HEK293 (cell line): ENCODE data around the gene ZNF554.

Experiments used
- CTCF ChIA-PET: fragments of 350-600 bp; formaldehyde crosslinking; extraction: SDS; loops from one replicate; lab custom pipeline; 2021; ENCODE audit warnings: antibody characterized with exemption; lab: Yijun Ruan, JAX
- POLR2A ChIA-PET: fragments of 300-600 bp; formaldehyde crosslinking; extraction: SDS; loops from one replicate; lab custom pipeline; 2020; ENCODE audit warnings: antibody characterized with exemption, inconsistent platforms; lab: Yijun Ruan, JAX
- H3K27ac ChIP-seq: fragments of 200-500 bp; sonication (Bioruptor generic); 2 replicates; pipeline ENCODE4 v1.5.1; 2014; ENCODE audit warnings: low read depth, low read length, control low read depth, inconsistent platforms; ENCODE audit errors: extremely low read depth
- H3K36me3 ChIP-seq, 2 experiments: fragments of 200-500 bp in 1 of 2; sonication (Bioruptor generic) in 1 of 2; 1 replicate in 1 of 2; 2 replicates in 1 of 2; pipeline ENCODE4 v1.5.1; 2014 to 2017; ENCODE audit warnings: inconsistent platforms in 2 of 2, low read length in 2 of 2; ENCODE audit not compliant: control insufficient read depth in 2 of 2, insufficient read depth in 1 of 2
- H3K4me1 ChIP-seq: fragments of 200-500 bp; sonication (Bioruptor generic); 2 replicates; pipeline ENCODE4 v1.5.1; 2014; ENCODE audit warnings: mild to moderate bottlenecking, low read length, inconsistent platforms; ENCODE audit not compliant: control insufficient read depth, insufficient read depth
- H3K4me3 ChIP-seq: 2 replicates; pipeline ENCODE4 v1.5.1; 2011; ENCODE audit warnings: low read depth, mild to moderate bottlenecking, control low read depth, low read length, moderate library complexity
- H3K9me3 ChIP-seq: fragments of 200-500 bp; sonication (Bioruptor generic); 2 replicates; pipeline ENCODE4 v1.5.1; 2014; ENCODE audit warnings: low read depth, low read length, inconsistent platforms; ENCODE audit not compliant: control insufficient read depth, insufficient read depth
- GLIS1 ChIP-seq: fragments of 450-650 bp; formaldehyde crosslinking; IDR thresholded peaks from 2 replicates; pipeline ENCODE4 v1.5.1; 2016; ENCODE audit warnings: missing biosample characterization, missing genetic modification characterization
- KLF8 ChIP-seq: fragments of 450-650 bp; formaldehyde crosslinking; IDR thresholded peaks from 2 replicates; pipeline ENCODE4 v1.5.1; 2016; ENCODE audit warnings: missing biosample characterization, missing genetic modification characterization
- KLF9 ChIP-seq: fragments of 450-650 bp; formaldehyde crosslinking; IDR thresholded peaks from 2 replicates; pipeline ENCODE4 v1.5.1; 2016; ENCODE audit warnings: missing biosample characterization, missing genetic modification characterization, low read depth
- MEIS1 ChIP-seq: sonication (generic); formaldehyde crosslinking; IDR thresholded peaks from 2 replicates; pipeline ENCODE4 v1.8.1; 2022; ENCODE audit warnings: missing genetic modification reagents, mild to moderate bottlenecking, borderline replicate concordance
- SCRT2 ChIP-seq: fragments of 450-650 bp; formaldehyde crosslinking; IDR thresholded peaks from 2 replicates; pipeline ENCODE4 v1.5.1; 2016; ENCODE audit warnings: missing biosample characterization, missing genetic modification characterization
- TSHZ1 ChIP-seq: fragments of 450-650 bp; formaldehyde crosslinking; IDR thresholded peaks from 2 replicates; pipeline ENCODE4 v1.5.1; 2016; ENCODE audit warnings: missing biosample characterization, missing genetic modification characterization, borderline replicate concordance
- ZIC2 ChIP-seq: fragments of 450-650 bp; formaldehyde crosslinking; IDR thresholded peaks from 2 replicates; pipeline ENCODE4 v1.5.1; 2016; ENCODE audit warnings: missing biosample characterization, missing genetic modification characterization
- ZNF10 ChIP-seq: fragments of 450-650 bp; formaldehyde crosslinking; IDR thresholded peaks from 2 replicates; pipeline ENCODE4 v1.5.1; 2017; ENCODE audit warnings: missing biosample characterization, missing genetic modification characterization
- ZNF146 ChIP-seq: fragments of 450-650 bp; formaldehyde crosslinking; IDR thresholded peaks from 2 replicates; pipeline ENCODE4 v1.5.1; 2016; ENCODE audit warnings: missing biosample characterization, missing genetic modification characterization
- ZNF24 ChIP-seq: fragments of 450-650 bp; formaldehyde crosslinking; IDR thresholded peaks from 2 replicates; pipeline ENCODE4 v1.5.1; 2016; ENCODE audit warnings: missing biosample characterization, missing genetic modification characterization
- ZNF701 ChIP-seq: fragments of 450-650 bp; formaldehyde crosslinking; IDR thresholded peaks from 2 replicates; pipeline ENCODE4 v1.5.1; 2016; ENCODE audit warnings: missing biosample characterization, missing genetic modification characterization
- ZNF777 ChIP-seq: fragments of 450-650 bp; formaldehyde crosslinking; IDR thresholded peaks from 2 replicates; pipeline ENCODE4 v1.5.1; 2017; ENCODE audit warnings: missing biosample characterization, missing genetic modification characterization, borderline replicate concordance
- ZXDB ChIP-seq: fragments of 450-650 bp; formaldehyde crosslinking; IDR thresholded peaks from 2 replicates; pipeline ENCODE4 v1.5.1; 2016; ENCODE audit warnings: missing biosample characterization, missing genetic modification characterization
- TF ChIP-seq, protein P1 (sequence below): fragments of 450-650 bp; formaldehyde crosslinking; IDR thresholded peaks from 2 replicates; pipeline ENCODE4 v1.5.1; 2016; ENCODE audit warnings: missing biosample characterization, missing genetic modification characterization
- TF ChIP-seq, protein P2 (sequence below): fragments of 450-650 bp; formaldehyde crosslinking; IDR thresholded peaks from 2 replicates; pipeline ENCODE4 v1.5.1; 2016; ENCODE audit warnings: missing biosample characterization, missing genetic modification characterization
- TF ChIP-seq, protein P3 (sequence below): fragments of 450-650 bp; formaldehyde crosslinking; IDR thresholded peaks from 2 replicates; pipeline ENCODE4 v1.5.1; 2017; ENCODE audit warnings: missing biosample characterization, missing genetic modification characterization

ZNF554 gene

DNA sequence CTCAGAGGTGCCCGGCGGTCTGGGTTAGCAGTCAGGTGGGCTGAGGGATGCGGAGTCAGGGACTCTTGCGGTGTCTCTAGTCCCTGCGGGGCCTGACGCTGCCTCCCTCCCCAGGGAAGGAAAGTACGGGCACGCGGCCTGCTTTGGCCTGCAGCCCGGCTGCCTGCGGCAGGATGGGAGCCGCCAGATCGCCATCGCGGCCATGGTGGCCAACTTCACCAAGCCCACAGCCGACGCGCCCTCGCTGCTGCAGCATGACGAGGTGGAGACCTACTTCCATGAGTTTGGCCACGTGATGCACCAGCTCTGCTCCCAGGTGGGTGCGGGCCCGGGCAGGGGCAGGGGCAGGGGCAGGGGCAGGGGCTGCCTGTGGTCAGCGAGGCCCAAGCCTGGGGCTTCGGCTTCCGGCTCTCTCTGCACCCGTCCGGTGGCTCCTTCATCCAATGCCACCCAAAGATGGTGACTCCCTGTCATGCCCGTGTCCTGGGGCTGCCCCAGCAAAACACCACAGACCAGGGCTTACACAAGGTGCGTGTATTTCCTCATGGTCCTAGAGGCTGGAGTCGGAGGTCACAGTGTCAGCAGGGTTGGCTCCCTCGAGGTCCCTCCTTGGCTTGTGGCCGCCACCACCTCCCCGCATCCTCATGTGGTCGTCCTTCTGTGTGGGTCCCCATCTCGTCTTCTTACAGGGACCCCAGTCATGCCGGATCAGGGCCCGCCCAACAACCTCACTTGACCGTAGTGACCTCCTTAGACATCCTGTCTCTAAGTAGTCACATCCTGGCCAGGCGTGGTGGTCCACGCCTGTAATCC, 11.3 kb upstream of the ZNF554 start (continued):
- no peak for TF ChIP-seq TSHZ1 (tag by site-specific recombination)
- TF ChIP-seq MEIS1: no peak
- no peak for TF ChIP-seq ZNF701 (tag by site-specific recombination)
- no peak for TF ChIP-seq ZNF24 (tag by site-specific recombination)
- TF ChIP-seq, protein P1, sequence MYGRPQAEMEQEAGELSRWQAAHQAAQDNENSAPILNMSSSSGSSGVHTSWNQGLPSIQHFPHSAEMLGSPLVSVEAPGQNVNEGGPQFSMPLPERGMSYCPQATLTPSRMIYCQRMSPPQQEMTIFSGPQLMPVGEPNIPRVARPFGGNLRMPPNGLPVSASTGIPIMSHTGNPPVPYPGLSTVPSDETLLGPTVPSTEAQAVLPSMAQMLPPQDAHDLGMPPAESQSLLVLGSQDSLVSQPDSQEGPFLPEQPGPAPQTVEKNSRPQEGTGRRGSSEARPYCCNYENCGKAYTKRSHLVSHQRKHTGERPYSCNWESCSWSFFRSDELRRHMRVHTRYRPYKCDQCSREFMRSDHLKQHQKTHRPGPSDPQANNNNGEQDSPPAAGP (tag by site-specific recombination): no peak

GRCh38 chr19:2809387-2810140, 10.1 kb upstream of the ZNF554 start:
- Histone ChIP-seq H3K4me1 (no peaks in the 10 kb centered on the region), H3K27ac (no peak overlapping the region), H3K9me3 (no peaks in the 10 kb centered on the region), H3K4me3 (no peak overlapping the region), H3K36me3 (peaks cover 0 to 97% of the 10 kb centered on the region in 2 experiments; a peak in 1 of 3 replicates)
- TF ChIP-seq KLF8: peak; percentile 25; the same call in 1 of the 2 replicates
- TF ChIP-seq SCRT2: 0 out of 2 replicates have a peak, but pooled peaks have one; percentile 19
- no peak for TF ChIP-seq KLF9
- POLR2A ChIA-PET: interaction anchor here (0.5 to 1.1 kb wide), 2 partner anchors 140 to 395 kb away, joined by 4 to 7 read pairs; no protein-coding TSS in a partner anchor
- CTCF ChIA-PET: no interaction called here

GRCh38 chr19:2810141-2811091, 9.3 kb upstream of the ZNF554 start:
- TF ChIP-seq, protein P2, sequence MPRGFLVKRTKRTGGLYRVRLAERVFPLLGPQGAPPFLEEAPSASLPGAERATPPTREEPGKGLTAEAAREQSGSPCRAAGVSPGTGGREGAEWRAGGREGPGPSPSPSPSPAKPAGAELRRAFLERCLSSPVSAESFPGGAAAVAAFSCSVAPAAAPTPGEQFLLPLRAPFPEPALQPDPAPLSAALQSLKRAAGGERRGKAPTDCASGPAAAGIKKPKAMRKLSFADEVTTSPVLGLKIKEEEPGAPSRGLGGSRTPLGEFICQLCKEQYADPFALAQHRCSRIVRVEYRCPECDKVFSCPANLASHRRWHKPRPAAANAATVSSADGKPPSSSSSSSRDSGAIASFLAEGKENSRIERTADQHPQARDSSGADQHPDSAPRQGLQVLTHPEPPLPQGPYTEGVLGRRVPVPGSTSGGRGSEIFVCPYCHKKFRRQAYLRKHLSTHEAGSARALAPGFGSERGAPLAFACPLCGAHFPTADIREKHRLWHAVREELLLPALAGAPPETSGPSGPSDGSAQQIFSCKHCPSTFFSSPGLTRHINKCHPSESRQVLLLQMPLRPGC (tag by site-specific recombination): no peak
- TF ChIP-seq ZNF10 (tag by site-specific recombination): no peak
- TF ChIP-seq ZXDB (tag by site-specific recombination): no peak
- TF ChIP-seq, protein P3, sequence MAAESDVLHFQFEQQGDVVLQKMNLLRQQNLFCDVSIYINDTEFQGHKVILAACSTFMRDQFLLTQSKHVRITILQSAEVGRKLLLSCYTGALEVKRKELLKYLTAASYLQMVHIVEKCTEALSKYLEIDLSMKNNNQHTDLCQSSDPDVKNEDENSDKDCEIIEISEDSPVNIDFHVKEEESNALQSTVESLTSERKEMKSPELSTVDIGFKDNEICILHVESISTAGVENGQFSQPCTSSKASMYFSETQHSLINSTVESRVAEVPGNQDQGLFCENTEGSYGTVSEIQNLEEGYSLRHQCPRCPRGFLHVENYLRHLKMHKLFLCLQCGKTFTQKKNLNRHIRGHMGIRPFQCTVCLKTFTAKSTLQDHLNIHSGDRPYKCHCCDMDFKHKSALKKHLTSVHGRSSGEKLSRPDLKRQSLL (tag by site-specific recombination): peak; percentile 50; the same call in 1 of the 2 replicates
- peak; percentile 42; the same call in 1 of the 2 replicates for TF ChIP-seq ZIC2 (tag by site-specific recombination)
- TF ChIP-seq ZNF146 (tag by site-specific recombination): no peak
- no peak for TF ChIP-seq ZNF777 (tag by site-specific recombination)
- TF ChIP-seq GLIS1 (tag by site-specific recombination): peak; percentile 62
- H3K4me1 ChIP-seq: no peaks in the 10 kb centered on the region
- POLR2A ChIA-PET: interaction anchor here (0.5 to 1.6 kb wide), 3 partner anchors 25 to 396 kb away, joined by 4 to 7 read pairs (median 5); partner anchors contain the start of gene THOP1
- H3K4me3 ChIP-seq: no peak overlapping the region
- CTCF ChIA-PET: no interaction called here
- H3K27ac ChIP-seq: no peak overlapping the region
- H3K9me3 ChIP-seq: no peaks in the 10 kb centered on the region
- peaks cover 0 to 89% of the 10 kb centered on the region in 2 experiments; a peak in 1 of 3 replicates for H3K36me3 ChIP-seq
